ENCODE data around the gene GPSM1.

Gene GPSM1

DNA sequence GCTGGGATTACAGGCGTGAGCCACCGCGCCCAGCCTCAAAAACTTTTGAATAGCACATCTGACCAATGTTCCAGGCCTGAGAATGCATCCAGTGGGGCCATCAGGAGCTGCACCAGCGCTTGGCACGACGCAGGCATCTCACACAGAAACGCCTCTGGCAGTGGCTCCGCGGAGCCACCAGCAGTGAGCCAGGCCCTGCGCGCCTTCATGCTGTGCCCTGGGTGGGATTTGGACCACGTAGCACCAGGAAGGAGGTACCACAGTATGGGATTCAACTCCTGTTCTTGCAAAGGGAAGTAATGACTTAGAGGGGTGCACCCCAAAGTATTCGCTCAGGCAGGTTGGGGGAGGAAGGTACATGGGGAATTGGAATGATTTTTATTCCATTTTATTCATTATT lies 26.5 kb upstream of the GPSM1 start:
- in situ Hi-C loops (cut with HindIII; ENCODE audit: low pct_ligation_motif_present, low pct_unique_long_range_greater_than_20kb, low sequenced_read_pairs): no loop called here
- DNase-seq: no peak

DNA sequence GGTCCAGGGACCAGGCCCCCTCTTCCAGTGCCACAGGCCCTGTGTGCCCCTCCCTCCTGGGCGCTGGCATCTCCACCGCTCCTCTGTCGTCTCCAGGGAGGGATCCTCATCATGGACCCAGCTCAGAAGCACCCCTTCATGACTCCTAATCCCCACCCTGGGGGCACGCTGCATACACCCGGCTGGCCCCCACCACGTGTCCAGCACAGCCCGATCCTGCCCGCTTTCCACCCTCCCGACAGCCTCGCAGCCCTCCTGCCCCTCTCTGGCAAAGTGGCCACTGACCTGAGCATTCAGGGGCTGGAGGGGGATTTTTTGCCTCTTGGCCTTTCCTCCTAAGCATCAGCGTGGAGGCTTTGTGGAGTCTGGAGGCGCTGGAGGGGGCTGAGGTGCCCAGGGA lies 24.8 kb upstream of the GPSM1 start:
- in situ Hi-C loops (cut with HindIII; ENCODE audit: low pct_ligation_motif_present, low pct_unique_long_range_greater_than_20kb, low sequenced_read_pairs): no loop called here
- no peak for DNase-seq

DNA sequence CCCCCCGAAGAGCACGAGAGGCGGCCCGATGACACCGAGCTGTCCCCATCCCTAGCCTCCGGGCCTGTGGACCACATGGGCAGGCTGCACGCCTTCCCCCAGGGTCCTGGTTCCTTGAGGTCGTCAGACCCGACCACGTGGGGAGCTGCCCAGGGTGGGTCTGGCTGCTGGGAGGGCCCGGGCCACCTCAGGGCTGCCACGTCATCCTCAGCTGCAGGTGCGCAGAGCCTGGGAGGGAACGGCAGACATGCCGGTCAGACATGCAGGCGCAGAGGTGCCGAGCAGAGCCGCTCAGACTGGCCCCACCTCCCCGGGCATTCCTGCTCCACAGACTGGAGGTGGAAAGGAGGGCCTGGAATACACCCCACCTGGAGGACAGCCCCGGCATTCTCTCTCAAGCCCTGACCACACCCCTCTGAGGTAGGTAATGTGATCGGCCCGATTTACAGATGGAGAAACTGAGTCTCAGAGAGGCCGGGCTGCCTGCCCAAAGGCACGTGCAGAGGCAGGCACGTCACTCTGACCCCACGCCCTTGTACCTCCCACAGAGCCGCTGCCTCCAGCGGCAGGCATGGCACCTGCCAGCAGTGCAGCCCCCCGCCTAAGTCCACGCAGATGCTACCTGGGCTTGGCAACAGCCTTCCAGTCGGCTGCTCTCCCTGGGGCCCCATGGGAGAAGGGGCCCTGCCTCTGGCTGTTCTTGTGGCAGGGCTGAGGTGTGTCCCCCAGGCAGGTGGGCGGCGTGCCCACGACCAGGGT lies 24.1 kb upstream of the GPSM1 start:
- DNase-seq: no peak
- in situ Hi-C loops (cut with HindIII; ENCODE audit: low pct_ligation_motif_present, low pct_unique_long_range_greater_than_20kb, low sequenced_read_pairs): no loop called here

DNA sequence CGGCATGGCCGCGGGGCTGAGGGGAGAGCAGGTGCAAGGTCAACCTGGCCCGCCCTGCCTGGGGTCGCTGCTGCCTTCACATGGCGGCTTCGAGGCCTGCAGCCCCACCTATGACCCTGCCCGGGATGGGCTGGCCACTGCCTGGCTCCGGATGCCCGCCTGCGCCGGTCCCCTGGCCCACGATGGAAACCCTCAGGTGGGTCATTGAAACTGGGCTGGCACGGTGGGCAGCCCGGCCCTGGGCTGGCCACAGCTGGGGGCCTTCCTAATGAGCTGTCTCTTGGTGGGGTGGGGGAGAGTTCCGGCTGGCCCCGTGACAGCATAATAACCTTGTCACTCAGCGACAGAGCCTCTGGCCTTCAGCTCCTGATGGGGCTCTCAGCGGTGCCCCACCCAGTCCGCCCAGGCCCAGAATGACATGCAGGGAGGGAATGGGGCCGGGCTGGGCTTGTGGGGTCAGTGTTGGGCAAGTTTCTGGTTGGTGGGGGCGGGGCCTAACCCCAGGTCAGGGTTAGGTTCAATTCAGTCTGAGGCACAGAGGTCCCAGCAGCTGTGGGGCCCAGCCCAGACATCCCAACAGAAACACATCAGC lies 23.4 kb upstream of the GPSM1 start, which contains the start of gene CCDC187:
TSS of gene CCDC187 (minus strand) at position 270 of the 592 bp plus-strand sequence. CDS start at position 6, 264 bp downstream.
- in situ Hi-C loops (cut with HindIII; ENCODE audit: low pct_ligation_motif_present, low pct_unique_long_range_greater_than_20kb, low sequenced_read_pairs): no loop called here
- no peak for DNase-seq

DNA sequence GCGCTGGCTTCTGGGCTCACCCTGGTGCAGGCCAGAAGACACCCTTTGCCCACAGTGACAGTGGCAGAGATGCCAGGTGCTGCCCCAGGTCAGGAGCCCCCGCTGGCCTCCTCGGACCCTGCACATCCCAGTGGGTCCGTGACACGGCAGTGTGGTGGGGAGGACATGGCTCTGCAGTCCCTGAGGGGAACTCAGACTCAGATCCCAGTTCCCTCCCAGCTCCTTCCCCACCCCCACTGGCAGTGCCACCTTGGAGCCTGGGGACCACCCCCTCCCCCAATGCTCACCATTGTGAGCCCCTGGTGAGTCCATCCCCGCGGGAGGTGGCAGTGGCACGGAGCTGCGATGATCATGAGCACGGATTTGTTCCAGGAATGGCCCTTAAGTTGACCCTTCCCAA lies 22.9 kb upstream of the GPSM1 start:
- in situ Hi-C loops (cut with HindIII; ENCODE audit: low pct_ligation_motif_present, low pct_unique_long_range_greater_than_20kb, low sequenced_read_pairs): no loop called here
- DNase-seq: no peak

DNA sequence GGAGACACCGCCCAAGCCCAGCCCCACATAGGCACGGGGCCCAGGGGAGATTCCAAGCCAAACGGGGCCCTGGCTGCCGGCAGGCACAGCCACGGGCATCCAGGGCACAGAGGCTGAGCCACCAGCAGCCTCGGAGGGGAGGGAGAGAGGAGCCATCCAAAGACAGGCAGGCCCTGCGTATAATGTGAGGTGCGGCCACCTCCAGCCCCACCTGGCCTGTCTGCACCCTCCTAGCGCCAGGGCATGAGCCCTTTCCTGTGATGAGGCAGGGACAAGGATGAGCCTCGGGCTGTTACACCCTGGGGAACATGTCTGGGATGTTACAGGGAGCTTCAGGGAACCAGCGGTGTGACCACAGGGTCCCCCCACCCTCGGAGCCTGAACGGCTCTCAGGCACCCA lies 22.4 kb upstream of the GPSM1 start:
- in situ Hi-C loops (cut with HindIII; ENCODE audit: low pct_ligation_motif_present, low pct_unique_long_range_greater_than_20kb, low sequenced_read_pairs): no loop called here
- DNase-seq: no peak

DNA sequence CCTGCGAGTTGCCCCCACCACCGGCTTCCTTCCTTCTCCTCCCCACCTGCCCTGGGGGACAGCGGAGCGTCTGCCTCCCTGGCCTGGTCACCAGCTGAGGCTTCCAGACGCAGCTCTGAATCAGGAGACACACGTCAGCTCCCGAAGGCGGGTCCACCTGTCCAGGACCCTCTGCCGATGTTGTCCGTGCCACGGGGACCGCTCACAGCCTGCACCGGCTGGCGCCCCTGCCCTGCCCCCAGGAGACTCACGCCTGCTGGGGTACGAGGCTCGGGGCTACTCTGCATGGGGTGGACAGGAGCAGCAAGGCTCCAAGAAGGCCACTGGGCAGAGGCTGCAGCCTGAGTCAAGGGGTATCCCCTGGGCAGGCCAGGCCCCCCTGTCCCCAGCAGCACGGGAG lies 21.5 kb upstream of the GPSM1 start:
- no peak for DNase-seq
- in situ Hi-C loops (cut with HindIII; ENCODE audit: low pct_ligation_motif_present, low pct_unique_long_range_greater_than_20kb, low sequenced_read_pairs): no loop called here

DNA sequence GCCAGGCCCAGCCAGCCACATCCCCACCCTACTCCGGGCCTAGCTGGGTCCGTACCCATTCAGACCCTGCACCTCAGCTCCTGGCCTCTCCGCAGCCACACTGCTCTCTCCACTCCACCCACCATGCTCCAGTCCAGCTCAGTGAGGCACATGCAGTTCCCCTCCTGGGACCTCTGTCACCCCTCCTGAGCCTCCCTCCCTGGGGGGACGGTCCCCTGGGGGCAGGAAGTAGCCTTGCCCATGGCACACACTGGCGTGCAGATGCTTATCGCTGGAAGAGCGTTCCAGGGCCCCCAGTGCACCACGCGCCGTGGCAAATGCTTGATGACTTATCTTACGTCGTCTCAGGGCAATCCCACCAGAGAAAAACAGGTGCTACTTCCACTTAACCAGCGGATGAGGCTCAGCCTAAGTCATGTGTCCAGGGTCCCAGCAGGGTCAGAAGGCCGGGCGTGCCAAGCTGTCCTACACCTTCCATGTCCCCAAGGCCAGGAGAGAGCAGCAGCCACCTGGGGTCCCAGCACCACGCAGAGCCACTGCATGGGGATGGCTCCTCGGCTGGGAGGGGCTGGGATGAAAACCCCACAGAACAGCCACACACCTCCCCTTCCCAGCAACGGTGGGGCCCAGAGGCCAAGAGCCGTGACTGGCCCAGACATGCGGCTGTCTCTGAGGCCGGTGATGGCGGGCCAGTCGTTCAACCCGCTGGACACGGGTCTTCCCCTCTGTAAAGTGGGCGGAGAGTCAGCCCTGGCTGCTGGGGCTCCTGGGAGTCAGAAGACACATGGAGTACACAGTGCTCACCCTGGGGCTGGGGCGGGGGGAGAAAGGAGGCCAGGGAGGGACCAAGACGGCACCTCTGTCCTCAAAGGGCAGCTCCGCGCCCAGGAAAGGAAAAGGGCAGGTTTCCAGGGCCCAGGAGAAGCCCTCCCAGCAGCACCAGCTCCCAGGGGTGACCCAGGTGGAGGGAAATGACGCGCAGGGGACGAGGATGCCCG lies 20.8 kb upstream of the GPSM1 start:
- DNase-seq: no peak
- in situ Hi-C loops (cut with HindIII; ENCODE audit: low pct_ligation_motif_present, low pct_unique_long_range_greater_than_20kb, low sequenced_read_pairs): no loop called here

DNA sequence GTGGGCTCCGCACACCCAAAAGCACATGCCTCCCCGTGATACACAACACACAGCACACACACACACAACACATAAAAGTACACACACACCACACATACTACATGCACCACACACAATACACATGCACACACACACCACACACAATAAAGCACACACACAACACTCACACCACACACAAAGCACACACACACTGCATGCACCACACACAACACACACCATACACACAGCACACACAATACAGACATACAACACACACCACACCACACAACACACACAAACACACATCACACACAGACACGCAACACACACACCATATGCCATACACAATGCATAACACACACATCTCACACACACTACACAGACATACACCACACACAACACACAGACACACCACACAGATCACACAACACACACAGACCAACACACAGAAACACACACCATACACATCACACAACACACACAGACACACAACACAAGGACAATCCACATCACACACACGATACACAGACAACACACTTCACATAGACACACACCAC lies 20.1 kb upstream of the GPSM1 start:
- DNase-seq: no peak
- in situ Hi-C loops (cut with HindIII; ENCODE audit: low pct_ligation_motif_present, low pct_unique_long_range_greater_than_20kb, low sequenced_read_pairs): no loop called here

DNA sequence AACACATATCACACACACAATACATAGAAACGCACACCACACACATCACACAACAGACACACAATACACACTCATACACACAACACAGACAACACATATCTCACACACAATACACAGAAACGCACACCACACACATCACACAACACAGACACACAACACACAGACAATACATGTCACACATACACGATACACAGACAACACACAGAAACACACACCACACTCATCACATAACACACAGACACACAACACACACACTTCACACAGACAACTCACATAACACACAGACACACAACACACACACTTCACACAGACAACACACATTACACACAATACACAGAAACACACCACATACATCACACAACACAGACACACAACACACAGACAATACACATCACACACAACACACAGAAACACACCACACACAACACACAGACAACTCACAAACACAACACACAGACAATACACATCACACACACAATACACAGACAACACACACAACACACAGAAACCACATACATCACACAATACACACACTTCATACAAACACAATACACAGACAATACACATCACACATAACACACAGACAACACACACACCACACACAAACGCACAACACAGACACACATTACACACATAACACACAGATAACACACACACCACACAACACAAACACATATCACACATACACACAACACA lies 19.2 kb upstream of the GPSM1 start:
- in situ Hi-C loops (cut with HindIII; ENCODE audit: low pct_ligation_motif_present, low pct_unique_long_range_greater_than_20kb, low sequenced_read_pairs): no loop called here
- DNase-seq: no peak

DNA sequence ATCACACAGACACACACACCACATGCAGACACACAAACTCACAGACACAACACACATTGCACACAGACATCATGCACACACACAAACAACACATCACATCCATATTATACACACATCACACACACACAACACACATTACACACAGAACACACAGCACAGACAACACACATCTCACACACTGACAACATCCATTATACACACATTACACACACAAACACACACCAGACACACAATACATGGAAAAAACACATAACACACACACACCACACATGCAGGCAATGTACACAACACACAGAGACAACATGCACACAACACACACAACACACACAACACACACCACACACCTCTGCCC lies 18.7 kb upstream of the GPSM1 start:
- DNase-seq: no peak
- in situ Hi-C loops (cut with HindIII; ENCODE audit: low pct_ligation_motif_present, low pct_unique_long_range_greater_than_20kb, low sequenced_read_pairs): no loop called here

DNA sequence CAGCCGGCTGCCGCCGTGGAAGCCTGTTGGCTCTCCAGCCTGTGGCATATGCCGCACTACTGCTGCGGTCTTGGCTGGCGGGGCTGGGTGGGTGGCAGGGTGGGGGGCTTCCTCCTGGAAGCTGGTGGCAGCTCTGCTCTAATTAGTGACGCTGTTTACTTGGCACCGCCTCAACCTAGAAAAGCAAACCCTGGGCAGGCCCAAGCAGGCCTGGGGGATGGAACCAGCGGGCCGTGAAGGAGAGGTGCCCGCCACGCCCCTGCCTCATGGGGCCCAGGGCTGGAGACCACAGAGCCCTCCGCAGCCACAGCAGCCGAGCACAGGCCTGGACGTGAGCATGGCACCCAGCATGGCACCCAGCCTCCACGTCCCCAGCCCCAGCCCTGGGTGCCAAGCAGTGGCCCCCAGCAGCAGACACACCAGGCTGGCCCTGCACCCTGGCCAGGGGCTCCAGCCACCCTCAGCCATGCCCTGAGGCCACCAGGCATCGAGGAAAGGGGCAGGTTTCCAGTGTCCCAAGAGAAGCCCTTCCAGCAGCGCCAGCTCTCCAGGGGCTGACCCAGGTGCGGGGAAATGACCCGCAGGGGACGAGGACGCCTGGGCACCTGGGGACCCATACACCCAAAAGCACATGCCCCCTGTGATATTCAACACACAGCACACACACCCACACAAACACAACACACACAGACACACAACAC lies 18.1 kb upstream of the GPSM1 start:
- in situ Hi-C loops (cut with HindIII; ENCODE audit: low pct_ligation_motif_present, low pct_unique_long_range_greater_than_20kb, low sequenced_read_pairs): no loop called here
- no peak for DNase-seq

DNA sequence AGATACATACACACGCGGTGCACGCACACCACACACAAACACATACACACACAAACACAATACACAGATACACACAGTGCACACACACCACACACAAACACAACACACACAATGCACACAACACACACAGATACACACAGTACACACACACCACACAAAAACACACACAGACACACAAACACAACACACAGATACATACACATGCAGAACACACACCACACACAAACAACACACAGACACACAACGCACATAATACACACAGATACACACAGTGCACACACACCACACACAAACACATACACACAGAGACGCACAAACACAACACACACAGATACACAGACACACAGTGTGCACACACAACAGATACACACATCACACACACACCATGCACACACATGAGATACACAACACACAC lies 17.5 kb upstream of the GPSM1 start:
- in situ Hi-C loops (cut with HindIII; ENCODE audit: low pct_ligation_motif_present, low pct_unique_long_range_greater_than_20kb, low sequenced_read_pairs): no loop called here

DNA sequence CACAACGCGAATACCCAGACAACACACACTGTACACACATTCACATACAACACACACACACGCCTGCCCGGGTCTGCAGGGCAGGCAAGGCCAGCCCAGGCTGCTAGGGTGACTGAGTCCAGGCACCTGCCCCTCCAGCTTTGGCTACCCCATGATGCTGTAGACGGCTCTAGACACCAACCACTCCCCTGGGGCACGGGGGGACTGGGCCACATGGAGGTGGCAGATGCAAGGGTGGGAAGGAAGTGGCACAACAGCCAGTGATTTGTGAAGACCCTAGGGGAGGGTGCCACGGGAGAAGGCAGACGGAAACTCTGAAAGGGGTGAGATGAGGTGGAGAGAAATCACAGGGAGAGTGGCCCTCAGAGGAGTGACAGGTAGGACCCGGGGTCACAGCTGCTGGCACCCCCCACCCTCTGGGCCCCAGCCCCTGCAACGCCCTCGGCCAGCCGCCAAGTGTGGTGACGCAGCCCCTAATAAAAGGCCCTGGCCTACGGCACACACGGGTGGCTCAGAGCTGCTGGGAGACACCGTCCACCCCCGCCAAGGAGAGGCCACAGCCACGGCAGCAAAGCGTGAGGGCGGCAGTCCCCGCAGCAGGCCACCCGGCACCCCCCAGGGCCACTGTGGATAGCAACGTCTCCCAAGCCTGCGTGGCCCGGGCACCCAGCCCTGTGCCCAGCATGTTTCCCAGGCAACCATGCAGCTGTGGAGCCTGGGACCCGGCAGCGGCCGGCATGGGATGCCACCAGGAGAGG lies 16.9 kb upstream of the GPSM1 start:
- DNase-seq: no peak
- in situ Hi-C loops (cut with HindIII; ENCODE audit: low pct_ligation_motif_present, low pct_unique_long_range_greater_than_20kb, low sequenced_read_pairs): no loop called here

More for the DNA sequence above, 17.5 kb upstream of the GPSM1 start:
- DNase-seq: no peak

DNA sequence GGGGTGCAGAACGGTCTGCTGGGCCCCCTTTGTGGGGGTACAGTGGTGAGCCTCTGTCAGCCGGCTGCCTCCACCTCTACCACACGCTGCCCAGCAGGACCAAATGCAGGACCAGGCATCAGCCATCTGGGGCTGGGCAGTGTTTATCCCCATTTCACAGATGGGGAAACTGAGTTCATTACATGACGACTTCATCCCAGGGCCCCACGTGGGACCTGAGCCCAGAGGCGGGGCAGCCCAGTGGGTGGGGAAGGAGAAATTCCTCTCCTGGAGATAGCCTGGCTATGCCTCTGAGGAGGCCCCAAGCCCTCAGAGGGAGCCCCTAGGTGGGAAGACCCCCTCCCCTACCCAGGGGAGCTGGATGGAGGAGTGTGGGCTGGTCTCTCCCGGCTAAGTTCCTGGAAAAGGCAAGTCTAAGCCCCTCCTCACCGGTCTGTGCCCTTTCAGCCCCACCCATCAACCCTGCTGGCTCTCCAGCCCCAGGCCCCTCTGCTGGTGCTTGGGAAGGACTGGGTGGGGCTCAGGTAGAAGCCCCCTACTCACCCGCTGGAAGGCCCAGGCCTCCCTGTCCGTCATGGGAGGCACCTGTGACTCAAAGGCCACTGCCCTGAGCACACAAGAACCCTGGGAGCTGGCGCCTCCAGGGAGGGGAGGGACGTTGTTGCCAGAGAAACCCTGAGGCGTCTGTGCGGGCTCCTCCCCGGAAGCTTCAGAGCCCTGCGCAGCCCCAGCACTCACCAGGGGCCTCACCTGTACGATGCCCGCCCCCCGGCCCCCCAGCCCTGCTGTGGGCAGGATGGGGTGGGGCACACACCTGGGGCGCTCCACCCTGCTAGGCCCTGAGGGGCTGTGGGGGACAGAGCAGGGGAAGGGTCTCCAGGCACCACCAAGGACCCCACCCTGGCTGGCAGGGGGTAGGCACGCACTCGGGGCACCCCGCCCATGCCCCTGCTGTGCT lies 16.0 kb upstream of the GPSM1 start:
- no peak for DNase-seq
- in situ Hi-C loops (cut with HindIII; ENCODE audit: low pct_ligation_motif_present, low pct_unique_long_range_greater_than_20kb, low sequenced_read_pairs): no loop called here

DNA sequence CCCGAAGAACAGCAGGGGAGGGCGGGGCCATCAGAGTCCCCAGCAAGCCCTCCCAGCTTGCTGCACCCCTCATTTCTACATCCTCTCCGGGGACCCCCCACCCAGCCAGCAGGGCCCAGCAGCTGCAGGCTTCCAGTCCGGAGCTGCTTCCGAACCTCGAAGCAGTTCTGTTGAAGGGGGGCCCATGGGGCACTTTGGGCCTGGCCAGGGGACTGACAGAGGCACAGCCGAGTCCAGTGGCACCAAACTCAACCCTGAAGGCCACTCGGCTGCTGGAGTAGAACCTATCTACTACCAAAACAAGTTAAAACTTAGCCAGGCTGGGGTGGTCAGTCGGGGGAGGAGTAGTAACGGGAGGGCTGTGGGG lies 15.3 kb upstream of the GPSM1 start:
- DNase-seq: no peak
- in situ Hi-C loops (cut with HindIII; ENCODE audit: low pct_ligation_motif_present, low pct_unique_long_range_greater_than_20kb, low sequenced_read_pairs): no loop called here

Data from ACHN (cell line).